ENCODE measurements around the gene AGAP1.

GRCh38 chr2:235588750-235589149 lies 94.9 kb downstream of the AGAP1 start:
- no peak for TF ChIP-seq CTCF (IDR thresholded peaks at IDR 0.05)
- no peak for TF ChIP-seq POLR2A (IDR thresholded peaks at IDR 0.05)
